Activated CD8-positive, alpha-beta T cell treated with anti-CD3 and anti-CD28 coated beads, Interleukin-2, amount 10 ng/mL, durations not matched to agents 7 days and 5 days (primary cell): ENCODE data around the gene ZFP1. TPM values are rescaled to one million over a fixed set of nuclear protein-coding genes. Genes with fewer than 3 reads are reported as not detected.

Experiments
- ATAC-seq: fragments of 150-1000 bp; cut with Tn5 transposase; one replicate; pipeline ENCODE4 v1.10.0; 2021; ENCODE audit warnings: moderate library complexity
- CTCF ChIA-PET: fragments of 350-600 bp; sonication (Branson Sonifier 250); formaldehyde crosslinking; loops from one replicate; lab custom pipeline; 2021; ENCODE audit warnings: antibody characterized with exemption; lab: Charles Lee
- POLR2A ChIA-PET: fragments of 350-600 bp; sonication (Branson Sonifier 250); formaldehyde crosslinking; loops from one replicate; lab custom pipeline; 2021; ENCODE audit warnings: antibody characterized with exemption; lab: Charles Lee
- DNase-seq: peaks from one replicate; pipeline ENCODE4 v3.0.0-alpha.2; 2020
- H3K27ac Mint-ChIP-seq: one replicate; pipeline ENCODE4 v1.8.0; 2021; ENCODE audit warnings: mild to moderate bottlenecking, mixed read lengths
- H3K27me3 Mint-ChIP-seq: one replicate; pipeline ENCODE4 v1.8.0; 2021; ENCODE audit warnings: low read depth, mixed read lengths
- H3K36me3 Mint-ChIP-seq: one replicate; pipeline ENCODE4 v1.8.0; 2021; ENCODE audit warnings: low read depth, mixed read lengths
- H3K4me1 Mint-ChIP-seq: one replicate; pipeline ENCODE4 v1.8.0; 2021; ENCODE audit warnings: low read depth, mixed read lengths
- H3K4me3 Mint-ChIP-seq: one replicate; pipeline ENCODE4 v1.8.0; 2021; ENCODE audit warnings: mild to moderate bottlenecking, mixed read lengths
- H3K9me3 Mint-ChIP-seq: one replicate; pipeline ENCODE4 v1.8.0; 2022; ENCODE audit warnings: mixed read lengths; ENCODE audit not compliant: insufficient read depth
- total RNA-seq, 2 experiments: library from RNA; stranded (reverse); gene quantifications; one replicate each; pipeline ENCODE4 v1.2.3, GENCODE V29; 2021

Gene ZFP1
- total RNA-seq, 2 experiments from 2014 or later, result 18.3 to 19.5 TPM

DNA sequence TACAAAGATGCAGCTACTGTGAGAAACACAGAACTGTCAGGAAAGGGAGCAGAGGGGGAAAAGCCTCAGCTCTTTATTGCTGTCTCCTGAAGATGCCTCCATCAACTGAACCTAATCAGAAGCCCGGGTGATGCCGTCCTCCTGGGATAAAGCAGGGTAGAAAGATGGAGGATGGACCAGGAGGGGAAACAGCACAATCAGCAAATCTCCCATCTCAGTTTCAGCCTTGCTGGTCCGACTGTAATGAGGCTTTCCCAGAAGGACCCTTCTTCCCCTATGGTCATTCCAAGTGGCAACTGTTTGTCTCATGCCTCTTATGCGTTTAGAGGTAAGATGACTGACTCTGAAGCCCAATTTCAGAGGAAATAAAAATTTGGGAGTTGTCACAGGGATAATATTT lies 24.3 kb downstream of the ZFP1 start:
- DNase-seq (no peak), ATAC-seq (no peak)
- Mint-ChIP-seq H3K36me3 (peaks cover 50% of the 10 kb centered on the region), H3K27me3 (no peaks in the 10 kb centered on the region), H3K4me1 (no peaks in the 10 kb centered on the region), H3K27ac (no peak overlapping the region), H3K9me3 (peaks cover 56% of the 10 kb centered on the region), H3K4me3 (no peak overlapping the region)
- POLR2A ChIA-PET, result no interaction called here
- CTCF ChIA-PET, result interaction anchor here (1.4 kb wide), 1 partner anchor 292 kb away, joined by 3 read pairs; the partner anchor contains the start of gene TMEM170A

GRCh38 chr16:75175074-75175473 lies 26.8 kb downstream of the ZFP1 start:
- ChIA-PET POLR2A (no interaction called here), CTCF (interaction anchor here (2.8 kb wide), 1 partner anchor 24 kb away, joined by 6 read pairs; no protein-coding TSS in a partner anchor)
- H3K27me3 Mint-ChIP-seq, result peaks cover 2% of the 10 kb centered on the region
- ATAC-seq (no peak), DNase-seq (no peak)
- H3K4me1 Mint-ChIP-seq, result no peaks in the 10 kb centered on the region
- no peak overlapping the region for H3K4me3 Mint-ChIP-seq
- H3K9me3 Mint-ChIP-seq, result peaks cover 43% of the 10 kb centered on the region
- no peak overlapping the region for H3K27ac Mint-ChIP-seq
- peaks cover 25% of the 10 kb centered on the region for H3K36me3 Mint-ChIP-seq

DNA sequence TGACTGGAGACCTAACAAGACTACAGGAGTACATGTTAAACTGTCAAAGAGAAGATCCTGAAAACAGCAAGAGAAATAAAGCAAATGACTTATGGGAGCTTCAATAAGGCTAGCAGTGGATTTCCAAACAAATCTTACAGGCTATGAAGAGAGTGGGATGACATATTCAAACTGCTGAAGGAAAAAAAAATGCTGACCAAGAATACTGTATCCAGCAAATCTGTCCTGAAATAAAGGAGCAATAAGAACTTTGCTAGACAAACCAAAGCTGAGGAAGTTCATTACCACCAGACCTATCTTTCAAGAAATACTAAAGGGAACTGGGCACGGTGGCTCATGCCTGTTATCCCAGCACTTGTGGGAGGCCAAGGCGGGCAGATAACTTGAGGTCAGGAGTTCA lies 28.6 kb downstream of the ZFP1 start:
- Mint-ChIP-seq H3K4me3 (no peak overlapping the region), H3K4me1 (no peaks in the 10 kb centered on the region), H3K27me3 (peaks cover 7% of the 10 kb centered on the region), H3K9me3 (peaks cover 30% of the 10 kb centered on the region), H3K27ac (no peak overlapping the region), H3K36me3 (peaks cover 11% of the 10 kb centered on the region)
- DNase-seq, result no peak
- ATAC-seq, result no peak
- ChIA-PET CTCF (interaction anchor here (1.0 kb wide), 1 partner anchor 23 kb away, joined by 3 read pairs; no protein-coding TSS in a partner anchor), POLR2A (no interaction called here)

- DNase-seq, result no peak
- Mint-ChIP-seq H3K4me1 (no peaks in the 10 kb centered on the region), H3K4me3 (no peak overlapping the region), H3K36me3 (peaks cover 5% of the 10 kb centered on the region), H3K27me3 (peaks cover 14% of the 10 kb centered on the region), H3K9me3 (peaks cover 25% of the 10 kb centered on the region), H3K27ac (no peak overlapping the region)
- ChIA-PET POLR2A (no interaction called here), CTCF (no interaction called here)
- ATAC-seq, result no peak
These were observed 30.9 kb downstream of the ZFP1 start for GRCh38 chr16:75179208-75179607.

- POLR2A ChIA-PET, result no interaction called here
- no peaks in the 10 kb centered on the region for H3K4me1 Mint-ChIP-seq
- H3K27ac Mint-ChIP-seq, result no peak overlapping the region
- H3K9me3 Mint-ChIP-seq, result peaks cover 19% of the 10 kb centered on the region
- no peak for ATAC-seq
- H3K4me3 Mint-ChIP-seq, result no peak overlapping the region
- peaks cover 14% of the 10 kb centered on the region for H3K27me3 Mint-ChIP-seq
- no peaks in the 10 kb centered on the region for H3K36me3 Mint-ChIP-seq
- DNase-seq, result no peak
- CTCF ChIA-PET, result interaction anchor here (0.6 kb wide), 1 partner anchor 18 kb away, joined by 3 read pairs; no protein-coding TSS in a partner anchor
These were observed 33.3 kb downstream of the ZFP1 start for GRCh38 chr16:75181630-75182029.

DNA sequence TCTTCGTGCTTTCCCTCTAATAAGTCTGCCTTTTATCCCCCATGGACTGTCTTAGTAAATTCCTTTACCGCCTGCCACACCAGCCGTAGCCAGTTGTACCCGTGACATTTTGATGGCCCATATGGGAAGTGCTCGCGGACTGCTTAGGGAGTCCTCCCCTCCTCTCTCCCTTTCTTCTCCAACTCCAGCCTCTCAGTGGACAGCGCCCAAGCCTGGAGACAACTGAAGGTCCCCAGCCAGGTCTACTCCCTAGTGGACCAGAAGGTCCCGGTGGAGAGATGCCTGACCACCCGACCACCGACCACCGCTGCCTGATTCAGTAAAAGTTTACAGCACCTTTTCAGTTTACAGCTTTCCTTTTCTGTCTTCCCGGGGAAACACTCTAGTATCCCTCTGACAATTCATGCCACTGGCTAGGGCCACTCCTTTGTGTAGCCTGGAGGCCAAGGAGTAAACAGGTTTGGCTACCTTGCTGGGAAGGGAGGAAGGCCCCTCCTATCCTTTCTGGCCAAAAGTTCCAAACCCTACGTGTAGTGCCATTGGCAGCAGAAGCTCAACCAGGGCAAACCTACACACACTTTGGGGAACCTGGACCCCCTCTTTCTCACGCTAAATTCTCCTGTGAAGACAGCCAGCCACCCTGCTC lies 40.6 kb downstream of the ZFP1 start:
- no peaks in the 10 kb centered on the region for H3K27me3 Mint-ChIP-seq
- no peaks in the 10 kb centered on the region for H3K36me3 Mint-ChIP-seq
- CTCF ChIA-PET, result interaction anchor here (1.5 kb wide), 1 partner anchor 10 kb away, joined by 7 read pairs; no protein-coding TSS in a partner anchor
- H3K27ac Mint-ChIP-seq, result no peak overlapping the region
- POLR2A ChIA-PET, result no interaction called here
- no peak overlapping the region for H3K4me3 Mint-ChIP-seq
- no peaks in the 10 kb centered on the region for H3K9me3 Mint-ChIP-seq
- ATAC-seq, result no peak
- H3K4me1 Mint-ChIP-seq, result no peaks in the 10 kb centered on the region
- no peak for DNase-seq

DNA sequence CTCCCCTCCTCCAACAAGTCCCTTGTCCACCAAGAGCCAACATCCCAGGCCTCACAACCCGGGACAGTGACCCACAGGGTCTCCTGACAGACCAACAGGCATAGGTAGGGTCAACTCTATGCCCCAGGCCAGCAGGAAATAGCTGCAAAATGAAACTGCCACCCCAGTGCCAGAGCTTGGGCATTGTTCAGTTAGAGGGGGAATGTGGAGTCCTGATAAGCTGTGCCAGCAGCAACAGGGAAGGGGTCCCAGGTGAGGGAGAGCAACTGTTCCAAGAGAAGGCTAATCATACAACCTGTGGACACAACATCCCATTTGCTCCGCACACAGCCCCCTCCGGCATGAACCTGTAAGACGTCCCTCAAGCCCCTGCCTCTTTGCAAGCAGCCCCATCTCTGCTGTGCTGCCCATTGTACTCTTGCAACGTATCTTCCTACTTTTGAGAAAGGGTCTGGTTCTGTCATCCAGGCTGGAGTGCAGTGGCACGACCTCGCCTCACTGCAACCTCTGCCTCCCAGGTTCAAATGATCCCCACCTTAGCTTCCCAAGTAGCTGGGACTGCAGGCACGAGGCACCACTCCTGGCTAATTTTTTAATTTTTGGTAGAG lies 41.4 kb downstream of the ZFP1 start:
- H3K9me3 Mint-ChIP-seq, result no peaks in the 10 kb centered on the region
- ATAC-seq, result no peak
- H3K4me1 Mint-ChIP-seq, result no peaks in the 10 kb centered on the region
- ChIA-PET CTCF (interaction anchor here (1.5 kb wide), 1 partner anchor 10 kb away, joined by 7 read pairs; no protein-coding TSS in a partner anchor), POLR2A (no interaction called here)
- no peaks in the 10 kb centered on the region for H3K36me3 Mint-ChIP-seq
- no peak for DNase-seq
- H3K27me3 Mint-ChIP-seq, result no peaks in the 10 kb centered on the region
- no peak overlapping the region for H3K27ac Mint-ChIP-seq
- no peak overlapping the region for H3K4me3 Mint-ChIP-seq

GRCh38 chr16:75192606-75193264 lies 44.4 kb downstream of the ZFP1 start:
- CTCF ChIA-PET, result no interaction called here
- ATAC-seq (no peak), DNase-seq (no peak)
- H3K27me3 Mint-ChIP-seq, result peaks cover 8% of the 10 kb centered on the region
- no peaks in the 10 kb centered on the region for H3K9me3 Mint-ChIP-seq
- peaks cover 2% of the 10 kb centered on the region for H3K4me1 Mint-ChIP-seq
- no peak overlapping the region for H3K4me3 Mint-ChIP-seq
- H3K36me3 Mint-ChIP-seq, result no peaks in the 10 kb centered on the region
- POLR2A ChIA-PET, result no interaction called here
- no peak overlapping the region for H3K27ac Mint-ChIP-seq

DNA sequence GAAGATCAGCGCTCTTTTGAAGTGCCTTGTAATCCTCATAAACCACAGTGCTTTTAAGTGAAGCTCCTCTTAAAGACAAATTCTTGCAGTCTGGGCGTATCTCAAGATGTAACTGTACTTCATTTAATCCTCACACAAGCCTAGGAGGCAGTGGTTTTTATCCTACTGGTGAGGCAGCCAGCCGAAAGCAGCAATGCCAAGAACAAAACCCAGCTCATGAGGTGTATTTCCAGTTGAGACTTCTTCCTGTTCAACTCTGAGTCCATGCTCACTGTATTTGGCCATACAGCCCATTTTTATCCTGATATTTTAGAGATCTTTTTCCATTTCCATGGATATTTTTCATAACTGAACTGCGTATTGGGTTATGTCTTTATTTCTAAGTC lies 44.9 kb downstream of the ZFP1 start:
- DNase-seq, result no peak
- ChIA-PET CTCF (no interaction called here), POLR2A (no interaction called here)
- H3K27ac Mint-ChIP-seq, result no peak overlapping the region
- peaks cover 13% of the 10 kb centered on the region for H3K27me3 Mint-ChIP-seq
- ATAC-seq, result no peak
- peaks cover 5% of the 10 kb centered on the region for H3K4me1 Mint-ChIP-seq
- no peaks in the 10 kb centered on the region for H3K9me3 Mint-ChIP-seq
- no peak overlapping the region for H3K4me3 Mint-ChIP-seq
- no peaks in the 10 kb centered on the region for H3K36me3 Mint-ChIP-seq

GRCh38 chr16:75193730-75194444 lies 45.6 kb downstream of the ZFP1 start:
- H3K4me3 Mint-ChIP-seq, result no peak overlapping the region
- H3K27me3 Mint-ChIP-seq, result peaks cover 17% of the 10 kb centered on the region
- H3K27ac Mint-ChIP-seq, result no peak overlapping the region
- POLR2A ChIA-PET, result no interaction called here
- H3K4me1 Mint-ChIP-seq, result peaks cover 8% of the 10 kb centered on the region
- no peak for DNase-seq
- ATAC-seq, result no peak
- no peaks in the 10 kb centered on the region for H3K36me3 Mint-ChIP-seq
- CTCF ChIA-PET, result no interaction called here
- no peaks in the 10 kb centered on the region for H3K9me3 Mint-ChIP-seq

DNA sequence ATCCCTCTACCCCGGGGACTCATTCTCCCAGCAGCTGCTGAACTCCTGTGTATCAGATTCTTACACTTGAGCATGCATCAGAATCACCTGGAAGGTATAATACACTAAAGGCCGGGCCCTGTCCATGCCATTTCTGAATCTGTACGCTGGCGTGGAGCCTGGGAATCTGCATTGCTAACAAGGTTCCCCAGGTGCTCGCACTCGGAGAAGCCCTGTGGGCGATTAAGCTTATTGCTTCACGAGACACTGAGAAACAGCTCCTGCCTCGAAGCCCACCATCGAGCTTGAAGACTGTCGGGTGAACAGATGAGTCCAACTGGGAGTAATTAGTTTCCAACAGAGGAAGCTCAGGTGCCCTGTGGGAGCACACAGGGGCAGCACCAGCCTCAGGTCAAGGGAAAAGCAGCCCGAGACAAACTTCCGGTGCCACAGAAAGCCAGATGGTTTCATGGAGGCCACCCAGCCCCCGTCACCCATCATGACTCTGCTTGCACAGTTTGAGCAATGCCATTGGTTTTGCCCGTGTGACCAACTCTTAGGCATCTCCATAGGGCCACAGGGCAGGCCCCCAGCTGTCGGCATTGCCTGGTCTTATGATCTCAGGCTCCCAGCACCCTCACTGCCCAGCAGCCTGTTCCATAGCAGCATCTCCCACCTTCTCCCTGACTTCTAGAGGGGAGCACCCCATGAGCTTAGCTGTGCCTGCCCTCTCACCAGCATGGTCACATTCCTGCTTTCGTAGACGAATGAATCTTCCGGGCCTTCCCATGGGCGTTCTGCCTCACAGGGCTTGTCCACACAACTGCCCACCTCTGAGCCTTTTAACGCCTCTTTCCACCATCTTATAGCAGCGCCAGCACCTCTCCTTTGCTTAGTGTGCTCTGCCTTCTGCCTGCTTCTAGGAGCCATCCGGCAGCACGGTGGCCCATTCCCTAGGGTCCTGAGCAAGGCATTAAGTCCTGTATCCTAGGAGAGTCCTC lies 47.8 kb downstream of the ZFP1 start:
- POLR2A ChIA-PET, result interaction anchor here (0.9 kb wide), 1 partner anchor 14 kb away, joined by 3 read pairs; no protein-coding TSS in a partner anchor
- no peak for ATAC-seq

More for the DNA sequence above, 47.8 kb downstream of the ZFP1 start:
- Mint-ChIP-seq H3K9me3 (no peaks in the 10 kb centered on the region), H3K27ac (no peak overlapping the region), H3K36me3 (no peaks in the 10 kb centered on the region), H3K4me3 (no peak overlapping the region), H3K4me1 (peaks cover 18% of the 10 kb centered on the region), H3K27me3 (peaks cover 24% of the 10 kb centered on the region)
- DNase-seq, result no peak
- CTCF ChIA-PET, result interaction anchor here (1.2 to 4.6 kb wide), 6 partner anchors 37 to 269 kb away, joined by 4 to 46 read pairs (median 5); no protein-coding TSS in a partner anchor
